NCI-H2107 (cell line): Measurements from ENCODE around the gene BMX.
A peak's percentile ranks its signal among the peaks of the same experiment; 100 is the strongest.

ENCODE experiments used
- DNase-seq: peaks from one replicate; lab custom pipeline; 2025; lab: John Stamatoyannopoulos, UW

Gene BMX

GRCh38 chrX:15507005-15507404 lies 6.4 kb downstream of the BMX start:
- DNase-seq: no peak

GRCh38 chrX:15509845-15510244 lies 9.2 kb downstream of the BMX start:
- DNase-seq: no peak

GRCh38 chrX:15511563-15511962 lies 11.0 kb downstream of the BMX start:
- DNase-seq: no peak

DNA sequence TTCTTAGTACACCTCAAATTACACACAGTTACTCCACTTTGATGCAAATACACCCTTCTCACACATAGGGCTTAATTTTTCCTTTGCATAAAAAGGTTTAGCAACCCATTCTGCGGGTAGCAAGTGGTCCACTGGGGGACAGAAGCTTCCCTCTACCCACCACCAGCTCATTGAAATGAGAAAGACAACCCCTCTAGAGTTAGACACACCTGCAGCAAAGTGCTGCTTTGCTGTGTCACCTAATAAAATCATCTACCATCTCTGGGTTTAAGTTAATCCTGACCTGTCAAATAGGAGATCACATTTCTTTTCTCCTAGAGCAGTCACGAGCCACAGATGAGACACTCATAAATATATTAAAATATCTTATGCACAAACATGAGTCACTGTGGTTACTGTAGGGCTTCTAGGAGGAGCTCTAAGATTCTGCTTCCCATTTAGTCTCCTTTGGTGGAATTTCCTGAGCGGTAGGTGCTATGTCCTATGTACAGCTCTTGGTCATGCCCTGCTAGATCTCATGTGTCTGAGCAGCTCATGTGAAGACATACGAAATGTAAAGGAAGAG lies 11.9 kb downstream of the BMX start:
- DNase-seq: no peak

DNA sequence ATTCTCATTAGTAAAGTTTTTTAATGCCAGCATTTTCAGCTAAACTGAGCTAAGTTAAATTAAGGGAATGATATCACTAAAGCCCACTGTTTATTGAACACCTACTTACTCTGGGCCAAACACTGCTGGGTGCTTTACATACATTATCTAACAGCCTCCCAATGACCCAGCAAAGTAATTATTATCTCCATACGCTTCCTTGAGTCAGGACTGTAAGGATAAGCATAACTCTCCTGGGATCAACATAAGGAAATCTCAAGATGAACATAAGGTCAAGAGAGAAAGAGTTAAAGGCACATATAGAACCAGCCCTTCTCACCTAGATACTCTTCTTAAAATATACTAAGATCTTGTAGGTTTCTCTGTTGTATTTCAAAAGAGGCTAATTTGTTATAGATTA lies 13.7 kb downstream of the BMX start:
- DNase-seq: no peak

DNA sequence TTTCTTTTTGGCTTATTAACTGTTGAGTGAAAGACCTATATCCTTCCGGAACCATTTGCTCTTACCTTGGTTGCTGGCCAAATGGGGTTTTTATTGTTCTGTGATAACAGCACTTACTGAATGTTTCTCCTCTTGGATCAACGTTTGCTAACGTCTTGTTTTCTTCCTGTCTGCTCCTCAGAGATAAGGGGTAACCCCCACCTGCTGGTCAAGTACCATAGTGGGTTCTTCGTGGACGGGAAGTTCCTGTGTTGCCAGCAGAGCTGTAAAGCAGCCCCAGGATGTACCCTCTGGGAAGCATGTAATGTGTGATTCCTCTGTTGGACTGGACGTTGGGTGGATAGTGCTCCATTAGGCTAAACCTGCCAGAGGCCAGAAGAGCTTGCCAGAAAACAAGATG lies 15.3 kb downstream of the BMX start:
- no peak for DNase-seq

DNA sequence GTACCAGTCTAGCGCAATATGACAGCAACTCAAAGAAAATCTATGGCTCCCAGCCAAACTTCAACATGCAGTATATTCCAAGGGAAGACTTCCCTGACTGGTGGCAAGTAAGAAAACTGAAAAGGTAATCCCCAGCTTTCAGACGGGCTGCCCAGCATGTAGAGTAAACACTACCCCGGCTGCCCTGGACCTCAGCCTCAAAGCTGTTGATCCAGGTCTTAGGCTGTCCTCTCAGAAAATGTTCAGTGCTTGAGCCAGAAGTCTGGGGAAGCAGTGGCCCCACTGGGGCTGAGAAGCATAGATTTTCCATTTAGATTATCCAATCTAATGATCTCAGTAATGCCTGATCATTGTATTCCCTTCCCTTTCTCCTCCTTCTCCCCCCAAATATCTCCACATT lies 21.9 kb downstream of the BMX start:
- no peak for DNase-seq

- DNase-seq: no peak
These were observed 22.5 kb downstream of the BMX start for GRCh38 chrX:15523088-15523487.

GRCh38 chrX:15524417-15524816 lies 23.8 kb downstream of the BMX start:
- DNase-seq: no peak

- DNase-seq: peak; percentile 8
These were observed 25.2 kb downstream of the BMX start for GRCh38 chrX:15525664-15526416.

GRCh38 chrX:15529165-15529564 lies 28.6 kb downstream of the BMX start:
- no peak for DNase-seq

DNA sequence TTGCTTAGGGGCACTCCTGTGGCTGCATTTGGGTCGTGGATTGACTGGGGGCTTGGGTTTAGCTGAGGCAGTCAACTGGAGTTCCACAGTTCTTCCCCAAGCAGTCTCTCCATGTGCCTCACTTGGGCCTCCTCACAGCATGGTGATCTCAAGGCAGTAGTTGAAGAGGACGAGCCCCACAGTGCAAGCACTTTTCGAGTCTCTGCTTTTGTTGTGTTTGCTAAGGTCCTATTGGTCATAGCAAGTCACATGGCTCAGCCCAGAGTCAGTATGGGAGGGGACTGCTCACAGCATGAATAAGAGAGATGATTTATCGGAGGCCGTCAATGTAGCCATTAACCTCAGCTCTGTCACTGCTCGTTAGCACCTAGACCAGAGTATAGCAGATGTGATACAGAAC lies 29.7 kb downstream of the BMX start:
- no peak for DNase-seq

DNA sequence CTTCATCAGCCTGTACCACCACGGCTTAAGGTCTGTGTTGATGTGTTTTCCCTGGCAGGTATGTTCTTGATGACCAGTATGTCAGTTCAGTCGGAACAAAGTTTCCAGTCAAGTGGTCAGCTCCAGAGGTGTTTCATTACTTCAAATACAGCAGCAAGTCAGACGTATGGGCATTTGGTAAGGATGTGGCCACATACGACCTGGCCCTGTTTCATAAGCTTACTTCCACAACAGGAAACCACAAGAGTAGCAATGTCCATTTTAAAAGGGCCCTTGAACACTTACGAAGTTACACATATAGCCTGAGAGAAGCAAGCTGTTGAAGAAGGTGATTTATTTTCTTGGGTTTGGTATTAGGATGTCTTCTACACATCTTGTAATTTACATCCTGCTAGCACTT lies 46.1 kb downstream of the BMX start:
- no peak for DNase-seq

DNA sequence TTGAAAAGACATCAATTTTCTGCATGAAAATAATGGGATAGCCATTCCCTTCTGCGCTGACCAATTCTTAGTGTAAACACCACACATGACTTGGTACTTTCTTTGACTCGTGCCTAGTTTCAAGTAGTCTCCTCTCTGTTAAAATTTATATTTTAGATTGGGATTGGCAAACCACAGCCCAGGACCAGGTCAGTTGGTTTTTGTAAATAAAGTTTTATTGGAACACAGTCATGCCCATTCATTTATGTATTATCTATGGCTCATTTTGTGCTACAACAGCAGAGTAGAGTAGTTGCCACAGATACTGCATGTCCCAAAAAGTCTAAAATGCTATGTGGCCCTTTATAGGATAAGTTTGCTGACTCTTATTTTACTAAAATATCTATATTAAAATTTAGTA lies 46.7 kb downstream of the BMX start:
- no peak for DNase-seq

DNA sequence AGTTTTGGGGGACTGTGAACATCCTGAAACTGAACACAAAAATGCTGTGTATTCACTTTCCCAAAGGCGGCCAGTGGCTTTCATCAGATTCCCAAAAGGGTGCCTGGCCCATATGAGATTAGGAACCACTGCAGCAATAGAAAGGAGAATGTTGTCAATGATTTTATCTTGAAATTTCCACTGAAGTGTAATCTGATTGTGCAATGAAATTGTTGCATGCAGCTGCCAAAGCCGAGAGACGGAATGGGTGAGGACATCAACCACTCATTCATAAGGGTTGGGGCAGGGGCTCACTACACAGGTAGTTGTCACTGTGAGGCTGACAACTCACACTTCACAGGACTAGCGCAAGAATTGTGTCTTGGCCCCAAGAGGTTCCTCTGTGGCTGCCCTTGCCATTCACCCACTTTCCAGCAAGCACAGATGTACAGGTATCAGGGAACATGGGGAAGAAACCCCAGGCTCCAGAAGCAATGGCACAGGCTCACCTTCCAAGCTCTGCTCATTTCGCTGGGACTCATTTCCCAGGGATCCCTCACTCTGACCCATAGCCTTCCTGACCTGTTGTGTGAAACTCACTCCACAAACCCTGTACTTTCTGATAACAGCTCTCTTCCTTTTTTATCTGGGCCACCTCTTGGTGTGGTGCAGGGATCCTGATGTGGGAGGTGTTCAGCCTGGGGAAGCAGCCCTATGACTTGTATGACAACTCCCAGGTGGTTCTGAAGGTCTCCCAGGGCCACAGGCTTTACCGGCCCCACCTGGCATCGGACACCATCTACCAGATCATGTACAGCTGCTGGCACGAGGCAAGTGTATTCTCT lies 48.8 kb downstream of the BMX start:
- DNase-seq: no peak

DNA sequence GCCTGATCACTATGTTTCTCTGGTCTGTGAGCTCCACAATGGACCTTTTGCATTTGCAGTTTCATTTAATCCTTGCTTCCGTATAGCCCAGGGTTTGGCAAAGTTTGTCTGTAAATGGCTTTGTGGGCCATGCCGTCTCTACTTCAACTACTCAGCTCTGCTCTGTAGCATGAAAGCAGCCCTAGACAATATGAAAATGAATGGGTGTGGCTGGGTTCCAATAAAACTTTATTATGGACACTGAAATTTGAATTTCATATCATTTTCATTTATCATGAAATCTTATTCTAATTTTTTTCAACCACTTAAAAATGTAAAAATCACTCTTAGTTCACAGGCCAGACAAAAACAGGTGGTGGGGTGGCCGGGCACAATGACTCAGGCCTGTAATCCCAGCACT lies 58.6 kb downstream of the BMX start:
- no peak for DNase-seq

DNA sequence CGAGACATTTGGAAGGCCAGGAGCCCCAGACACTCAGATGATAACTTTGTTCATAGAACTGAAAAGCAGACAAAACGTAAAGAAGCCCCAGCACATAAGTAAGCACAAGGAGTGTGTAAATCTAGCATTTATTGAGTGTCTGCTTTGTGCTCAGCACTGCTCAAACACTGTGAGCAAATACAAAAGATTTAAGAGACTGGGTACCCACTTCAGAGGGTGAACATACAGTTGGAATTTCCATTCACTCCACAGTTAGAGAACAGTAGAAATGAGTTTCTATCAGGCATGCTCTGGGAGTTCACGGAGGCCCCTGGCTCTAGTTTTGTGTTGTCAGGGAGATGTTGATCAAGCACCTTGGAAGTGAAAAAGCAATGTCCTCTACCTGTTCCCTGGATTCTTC lies 60.3 kb downstream of the BMX start:
- DNase-seq: no peak

GRCh38 chrX:15563056-15563455 lies 62.4 kb downstream of the BMX start:
- DNase-seq: no peak

DNA sequence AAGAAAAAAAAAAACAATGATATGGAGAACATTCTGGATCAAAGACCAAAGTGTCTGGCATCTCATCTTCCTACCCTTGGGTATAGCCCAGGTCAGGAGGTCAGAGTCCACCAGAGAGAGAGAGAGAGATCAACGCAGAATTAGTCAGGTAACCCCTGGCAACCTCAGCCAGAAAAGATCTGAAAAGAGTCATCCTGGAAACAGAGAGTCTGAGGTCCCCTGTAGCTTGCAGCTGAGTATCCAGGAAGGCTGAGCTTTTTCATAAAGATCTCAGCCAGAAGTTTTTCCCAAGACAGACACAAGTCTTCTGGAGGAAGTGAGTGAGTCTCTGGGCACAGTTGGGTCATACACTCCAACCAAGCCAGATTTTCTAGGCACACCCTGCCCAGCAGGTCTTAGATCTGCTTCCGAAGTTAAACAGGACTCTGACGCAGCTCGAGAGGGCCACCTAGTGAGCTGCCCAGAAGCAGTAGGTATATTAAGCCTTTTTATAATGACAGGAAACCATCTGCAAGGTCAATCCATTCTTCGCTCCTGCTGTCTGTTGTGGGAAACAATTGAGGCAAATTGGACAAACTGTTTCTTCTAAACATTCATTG lies 64.5 kb downstream of the BMX start:
- DNase-seq: peak; percentile 21

- DNase-seq: no peak
These were observed 65.6 kb downstream of the BMX start for GRCh38 chrX:15566244-15566643.

DNA sequence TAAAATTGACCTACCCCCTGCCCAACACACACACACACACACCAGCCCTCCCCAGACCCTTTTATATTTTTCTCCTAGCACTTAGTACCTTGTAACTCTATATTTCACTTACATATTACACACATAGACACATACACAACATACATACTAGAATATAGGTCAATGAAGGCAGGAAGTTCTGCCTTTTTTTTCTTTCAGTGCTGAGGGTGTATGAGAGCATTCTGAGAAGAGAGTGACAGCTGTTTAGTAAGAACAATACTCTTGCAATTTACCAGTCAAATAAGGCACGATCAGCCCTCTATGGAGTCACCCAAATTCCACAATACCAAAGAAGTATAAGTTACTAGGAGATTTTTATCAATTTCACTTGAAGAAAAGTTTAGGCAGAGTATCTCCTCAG lies 66.7 kb downstream of the BMX start:
- no peak for DNase-seq

- no peak for DNase-seq
These were observed 67.4 kb downstream of the BMX start for GRCh38 chrX:15567886-15568616.
